ENCODE data around the gene PPP1R9A. TPM values are rescaled to one million over a fixed set of nuclear protein-coding genes. Genes with fewer than 3 reads are reported as not detected.

PPP1R9A gene
- polyA plus RNA-seq, 1 donor (not counting 4 experiments of a cell fraction or from before 2014, with no cell fraction given): 0.01 TPM

GRCh38 chr7:94873239-94873638, 34.2 kb upstream of the PPP1R9A start:
- dilution Hi-C loops (cut with MboI; ENCODE audit: extremely low pct_ligation_motif_present, low sequenced_read_pairs): no loop called here
- H3K9me3 ChIP-seq (ENCODE audit: control insufficient read depth, low read depth, low read length): peaks cover 3% of the 10 kb centered on the region
- H3K27me3 ChIP-seq (ENCODE audit: control insufficient read depth, extremely low read depth, insufficient read depth, low read length): no peaks in the 10 kb centered on the region

GRCh38 chr7:94874036-94874785, 33.2 kb upstream of the PPP1R9A start:
- no peak overlapping the region for H3K9ac ChIP-seq (ENCODE audit: control insufficient read depth, extremely low read depth, insufficient read depth, low read length)
- H3K4me3 ChIP-seq (ENCODE audit: control insufficient read depth in 2 of 3, extremely low read depth in 1 of 3, insufficient read depth in 2 of 3, low read depth in 1 of 3, low read length in 3 of 3): no peak overlapping the region
- dilution Hi-C loops (cut with MboI; ENCODE audit: extremely low pct_ligation_motif_present, low sequenced_read_pairs): no loop called here
- no peaks in the 10 kb centered on the region for H3K9me1 ChIP-seq (ENCODE audit: control insufficient read depth, extremely low read depth, insufficient read depth, low read length)
- no peaks in the 10 kb centered on the region for H3K36me3 ChIP-seq (ENCODE audit: control insufficient read depth in 2 of 2, extremely low read depth in 1 of 2, insufficient read depth in 2 of 2, low read length in 2 of 2)
- TF ChIP-seq EZH2 (IDR thresholded peaks at IDR 0.05; ENCODE audit: low read length): no peak
- no peak for TF ChIP-seq CTCF (optimal IDR thresholded peaks at IDR 0.05 in 1 of 3, IDR thresholded peaks at IDR 0.05 in 1 of 3, conservative IDR thresholded peaks at IDR 0.05 in 1 of 3; ENCODE audit: extremely low read depth in 1 of 3, insufficient read depth in 2 of 3, low read length in 3 of 3)
- H3K27me3 ChIP-seq (ENCODE audit: control insufficient read depth, extremely low read depth, insufficient read depth, low read length): no peaks in the 10 kb centered on the region
- no peak overlapping the region for H3K27ac ChIP-seq (ENCODE audit: control insufficient read depth, insufficient read depth, low read length)
- H3K4me2 ChIP-seq (ENCODE audit: control insufficient read depth, extremely low read depth, insufficient read depth, low read depth, low read length): no peak overlapping the region
- DNase-seq (ENCODE audit: low read depth, low spot score): no peak
- H4K20me1 ChIP-seq (ENCODE audit: control insufficient read depth, extremely low read depth, insufficient read depth, low read length): no peaks in the 10 kb centered on the region
- H3K9me3 ChIP-seq (ENCODE audit: control insufficient read depth, low read depth, low read length): peaks cover 6% of the 10 kb centered on the region
- no peaks in the 10 kb centered on the region for H3K79me2 ChIP-seq (ENCODE audit: control insufficient read depth, insufficient read depth, low read length)
- no peaks in the 10 kb centered on the region for H3K4me1 ChIP-seq (ENCODE audit: control insufficient read depth, extremely low read depth, insufficient read depth, low read length)
- FAIRE-seq: no peak
- H2AFZ ChIP-seq (ENCODE audit: control insufficient read depth, low read length): no peak overlapping the region

More at GRCh38 chr7:94873239-94873638, 34.2 kb upstream of the PPP1R9A start:
- H4K20me1 ChIP-seq (ENCODE audit: control insufficient read depth, extremely low read depth, insufficient read depth, low read length): no peaks in the 10 kb centered on the region
- no peak overlapping the region for H3K9ac ChIP-seq (ENCODE audit: control insufficient read depth, extremely low read depth, insufficient read depth, low read length)
- no peaks in the 10 kb centered on the region for H3K4me1 ChIP-seq (ENCODE audit: control insufficient read depth, extremely low read depth, insufficient read depth, low read length)
- no peak overlapping the region for H3K27ac ChIP-seq (ENCODE audit: control insufficient read depth, insufficient read depth, low read length)
- H3K9me1 ChIP-seq (ENCODE audit: control insufficient read depth, extremely low read depth, insufficient read depth, low read length): no peaks in the 10 kb centered on the region
- no peak overlapping the region for H3K4me3 ChIP-seq (ENCODE audit: control insufficient read depth in 2 of 3, extremely low read depth in 1 of 3, insufficient read depth in 2 of 3, low read depth in 1 of 3, low read length in 3 of 3)
- H2AFZ ChIP-seq (ENCODE audit: control insufficient read depth, low read length): no peak overlapping the region
- TF ChIP-seq EZH2 (IDR thresholded peaks at IDR 0.05; ENCODE audit: low read length) (no peak), CTCF (optimal IDR thresholded peaks at IDR 0.05 in 1 of 3, IDR thresholded peaks at IDR 0.05 in 1 of 3, conservative IDR thresholded peaks at IDR 0.05 in 1 of 3; ENCODE audit: extremely low read depth in 1 of 3, insufficient read depth in 2 of 3, low read length in 3 of 3) (no peak)
- no peak overlapping the region for H3K4me2 ChIP-seq (ENCODE audit: control insufficient read depth, extremely low read depth, insufficient read depth, low read depth, low read length)
- H3K36me3 ChIP-seq (ENCODE audit: control insufficient read depth in 2 of 2, extremely low read depth in 1 of 2, insufficient read depth in 2 of 2, low read length in 2 of 2): no peaks in the 10 kb centered on the region
- FAIRE-seq (no peak), DNase-seq (ENCODE audit: low read depth, low spot score) (no peak)
- H3K79me2 ChIP-seq (ENCODE audit: control insufficient read depth, insufficient read depth, low read length): no peaks in the 10 kb centered on the region

All from keratinocyte (primary cell).